Kidney capillary endothelial cell (primary cell): ENCODE measurements around the gene RAPGEF5.
A peak's percentile ranks its signal among the peaks of the same experiment; 100 is the strongest.

Source experiments
- DNase-seq: peaks from one replicate; pipeline ENCODE4 v3.0.0-alpha.2; 2018; ENCODE audit warnings: low spot score

RAPGEF5 gene

GRCh38 chr7:22305706-22306105 lies 51.2 kb downstream of the RAPGEF5 start:
- DNase-seq, result no peak

DNA sequence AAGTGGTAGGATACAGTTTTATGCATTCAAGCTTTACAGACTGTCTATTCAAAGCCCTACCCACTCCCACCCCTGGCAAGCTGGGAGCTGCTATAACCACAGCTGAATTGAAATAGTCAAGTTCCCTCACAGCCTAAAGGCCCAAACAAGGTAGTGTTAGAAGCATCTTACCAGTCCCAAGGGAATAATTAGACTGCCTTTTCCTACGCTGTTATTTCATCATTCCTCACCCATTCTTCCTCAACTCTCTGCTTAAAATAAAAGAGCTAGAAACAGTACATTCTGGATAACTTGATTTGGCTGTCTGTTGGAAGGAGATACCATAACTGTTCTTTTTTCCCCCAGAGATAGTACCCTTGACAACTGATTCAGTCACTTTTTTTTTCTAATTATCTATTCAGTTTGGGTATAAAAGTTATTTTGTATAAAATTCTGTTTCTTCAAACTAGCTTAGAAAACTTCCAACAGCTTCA lies 54.0 kb downstream of the RAPGEF5 start:
- DNase-seq, result no peak

DNA sequence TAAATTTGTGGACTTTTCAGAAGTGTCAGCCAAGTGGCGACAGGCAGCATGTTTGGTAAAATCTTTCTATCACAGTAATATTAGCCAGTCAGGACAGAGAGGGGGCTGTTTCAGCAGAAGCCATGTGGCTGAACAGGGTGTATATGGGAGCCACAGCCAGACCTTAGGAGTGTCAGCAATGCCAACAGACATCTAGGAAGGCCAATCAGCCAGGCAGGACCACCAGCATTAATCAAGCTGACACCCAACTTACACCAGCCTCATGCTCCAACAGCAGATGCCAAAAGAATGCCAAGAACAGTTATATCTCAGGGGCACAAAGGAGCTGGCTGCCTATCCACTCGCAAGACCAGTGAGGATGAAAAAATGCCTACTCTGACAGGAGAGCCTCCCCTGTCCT lies 54.8 kb downstream of the RAPGEF5 start:
- DNase-seq, result no peak

GRCh38 chr7:22301790-22302189 lies 55.2 kb downstream of the RAPGEF5 start:
- DNase-seq, result no peak

GRCh38 chr7:22300839-22301238 lies 56.1 kb downstream of the RAPGEF5 start:
- DNase-seq, result no peak

GRCh38 chr7:22296916-22297315 lies 60.0 kb downstream of the RAPGEF5 start:
- DNase-seq, result peak; percentile 4

- no peak for DNase-seq
Measured at GRCh38 chr7:22296265-22296566, 60.7 kb downstream of the RAPGEF5 start.

- no peak for DNase-seq
Measured at GRCh38 chr7:22295402-22296264, 61.3 kb downstream of the RAPGEF5 start.

DNA sequence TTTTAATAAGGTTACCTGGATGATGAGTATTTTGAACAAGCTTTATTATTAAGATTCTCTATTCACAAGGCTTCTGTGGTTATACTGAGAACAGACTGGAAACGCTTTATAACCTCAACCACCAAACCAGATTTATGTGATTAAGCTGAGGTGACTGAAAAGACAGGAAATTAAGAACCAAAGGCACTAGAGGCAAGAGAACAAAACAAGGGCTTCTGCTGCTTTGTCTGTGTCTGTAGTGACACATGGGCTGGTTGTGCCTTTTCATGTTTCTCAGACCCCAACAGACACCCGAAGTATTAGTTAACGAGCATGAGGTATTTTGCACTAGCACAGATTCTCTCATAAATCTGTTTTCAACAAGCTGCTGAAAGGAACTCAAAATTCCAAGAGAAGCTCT lies 64.4 kb downstream of the RAPGEF5 start:
- no peak for DNase-seq

DNA sequence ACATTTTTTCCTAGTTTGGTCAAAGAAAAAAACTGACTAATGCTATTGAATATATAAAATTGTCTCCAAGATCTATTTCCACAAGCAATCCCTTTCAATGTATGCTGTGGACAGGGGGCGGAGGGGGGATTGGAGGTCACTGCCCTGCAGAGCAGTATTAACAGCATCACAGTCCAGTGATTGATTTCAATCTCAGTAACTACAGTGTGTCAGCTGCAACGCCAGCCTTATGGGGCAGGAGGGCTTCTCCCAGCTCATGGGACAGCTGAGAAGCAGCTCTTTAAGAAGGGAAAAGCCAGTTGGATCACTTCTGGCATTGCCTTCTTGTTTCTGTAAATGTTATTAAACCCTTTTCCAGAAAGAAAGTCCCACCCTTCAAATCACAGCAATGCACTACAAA lies 65.0 kb downstream of the RAPGEF5 start:
- DNase-seq, result no peak

DNA sequence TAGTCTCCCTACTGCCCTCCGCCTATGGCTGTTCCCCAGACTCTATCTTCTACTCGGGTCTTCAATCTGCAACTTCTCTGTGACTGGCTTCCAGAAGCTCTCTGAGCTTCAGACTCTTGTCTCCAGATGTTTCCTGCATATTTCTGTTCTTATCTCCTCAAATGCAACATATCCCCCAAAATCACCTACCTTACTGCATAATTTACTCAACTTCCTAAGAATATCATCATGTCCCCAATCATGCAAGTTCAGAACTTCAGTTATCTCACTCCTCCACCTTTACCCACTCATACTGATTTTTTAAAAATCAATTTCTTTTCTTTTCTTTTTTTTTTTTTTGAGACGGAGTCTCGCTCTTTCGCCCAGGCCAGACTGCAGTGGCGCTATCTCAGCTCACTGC lies 68.8 kb downstream of the RAPGEF5 start:
- no peak for DNase-seq

DNA sequence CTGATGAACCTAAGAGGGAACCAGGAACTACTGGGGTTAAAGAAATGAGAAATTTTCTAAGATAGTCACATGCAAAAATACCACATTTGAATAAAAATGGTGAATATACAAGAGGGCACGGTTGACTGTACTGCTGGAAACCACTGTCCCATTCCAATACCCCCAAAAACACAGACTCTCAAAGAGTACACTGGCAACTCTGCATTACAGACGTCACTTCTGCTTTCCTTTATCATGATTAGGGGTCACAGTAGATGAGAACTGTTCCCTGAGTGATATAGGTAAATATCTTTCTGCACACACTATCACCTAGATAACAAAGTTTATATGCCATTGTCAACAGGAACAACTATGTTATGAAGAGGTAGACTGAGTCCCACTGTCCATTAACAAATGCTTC lies 69.5 kb downstream of the RAPGEF5 start:
- no peak for DNase-seq

DNA sequence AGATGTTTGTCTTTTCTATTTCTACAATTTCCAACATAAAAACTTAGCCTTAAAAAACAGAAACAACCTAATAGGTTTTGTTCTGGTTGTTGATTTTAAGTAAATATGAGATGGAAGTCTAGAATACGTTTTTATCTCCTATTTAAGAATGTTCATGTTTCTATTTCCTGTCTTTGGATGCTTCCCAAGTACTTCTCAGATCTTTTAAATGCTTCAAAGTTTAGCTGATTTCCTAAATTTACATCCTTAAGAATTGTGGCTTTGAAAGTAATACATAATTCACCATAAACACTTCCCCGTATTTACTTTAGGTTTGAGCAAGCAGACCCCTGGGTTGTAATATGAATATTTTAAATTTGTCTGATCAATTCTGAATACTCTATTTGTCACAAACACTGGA lies 70.5 kb downstream of the RAPGEF5 start:
- no peak for DNase-seq

DNA sequence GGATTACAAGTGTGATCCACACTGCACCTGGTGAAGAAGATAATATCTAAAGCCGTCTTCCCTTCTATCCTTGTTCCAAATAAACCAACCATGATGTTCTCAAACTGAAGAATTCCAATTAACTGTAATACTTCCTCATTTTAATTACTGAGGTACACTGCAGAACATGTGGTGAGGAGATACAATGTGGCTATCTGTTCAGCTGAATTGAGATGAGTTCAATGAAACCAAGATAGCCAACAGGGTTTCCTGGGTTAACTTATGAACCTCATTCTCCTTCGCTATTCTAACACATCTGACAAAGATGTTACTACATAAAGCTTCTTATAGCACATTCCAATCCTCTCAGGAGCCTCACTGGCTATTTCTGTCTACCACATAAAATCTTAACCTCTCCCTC lies 75.5 kb downstream of the RAPGEF5 start:
- no peak for DNase-seq

- DNase-seq, result no peak
Measured at GRCh38 chr7:22280031-22280430, 76.9 kb downstream of the RAPGEF5 start.

GRCh38 chr7:22278660-22279059 lies 78.3 kb downstream of the RAPGEF5 start:
- DNase-seq, result no peak

DNA sequence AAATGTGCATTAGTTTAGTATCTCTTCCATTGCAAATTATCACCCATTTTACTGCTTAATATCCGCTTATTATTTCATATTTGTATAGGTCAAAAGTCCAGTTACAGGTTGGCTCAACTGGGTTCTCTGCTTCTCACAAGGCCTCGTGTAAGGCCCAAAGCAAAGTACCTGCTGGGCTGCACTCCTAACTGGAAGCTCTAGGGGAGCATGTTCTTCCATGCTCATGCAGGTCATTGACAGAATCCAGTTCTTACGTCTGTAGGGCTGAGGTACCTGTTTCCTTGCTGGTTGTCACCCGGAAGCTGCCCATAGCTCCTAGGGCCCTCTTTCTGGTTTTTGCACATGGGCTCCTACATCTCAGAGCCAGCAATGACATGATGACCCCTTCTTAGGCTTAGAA lies 79.6 kb downstream of the RAPGEF5 start:
- DNase-seq, result no peak

DNA sequence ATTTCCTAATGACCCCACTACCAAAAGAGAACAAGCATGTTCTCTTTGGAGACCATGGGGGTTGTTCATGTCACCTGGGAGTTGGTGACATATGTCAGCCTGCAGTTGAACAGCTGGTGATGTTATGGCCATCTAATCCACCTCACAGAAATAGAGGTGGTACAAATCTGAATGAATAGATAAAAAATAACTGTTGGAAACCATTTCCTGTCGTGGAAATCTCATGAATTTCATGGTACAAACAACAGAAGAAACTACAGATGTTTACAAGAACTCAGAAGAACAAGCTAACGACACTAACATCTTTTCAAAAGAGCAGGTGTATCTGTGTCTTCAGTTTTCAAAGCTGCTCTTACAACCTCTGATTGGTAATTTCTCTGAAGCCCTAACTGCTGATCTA lies 81.3 kb downstream of the RAPGEF5 start:
- DNase-seq, result no peak

- DNase-seq, result no peak
Measured at GRCh38 chr7:22271311-22271710, 85.6 kb downstream of the RAPGEF5 start.

DNA sequence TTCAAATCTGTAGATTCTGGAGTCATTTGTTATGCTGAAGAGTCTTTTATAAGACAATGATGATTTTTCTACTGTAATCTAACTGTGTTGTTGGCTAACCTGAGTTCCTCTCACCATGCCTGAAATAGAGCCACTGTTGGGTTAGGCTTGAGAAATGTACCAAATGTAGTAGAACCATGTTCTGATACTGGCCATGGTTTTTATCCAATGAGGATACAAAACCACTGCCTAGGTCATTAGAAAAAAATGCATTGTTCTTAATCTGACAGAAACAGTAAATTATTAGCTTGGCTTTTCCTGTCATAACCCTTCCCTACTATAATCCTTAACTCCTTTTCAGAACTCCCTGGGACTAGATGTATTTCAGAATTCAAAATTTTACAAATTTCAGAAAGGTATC lies 86.6 kb downstream of the RAPGEF5 start:
- DNase-seq, result no peak

DNA sequence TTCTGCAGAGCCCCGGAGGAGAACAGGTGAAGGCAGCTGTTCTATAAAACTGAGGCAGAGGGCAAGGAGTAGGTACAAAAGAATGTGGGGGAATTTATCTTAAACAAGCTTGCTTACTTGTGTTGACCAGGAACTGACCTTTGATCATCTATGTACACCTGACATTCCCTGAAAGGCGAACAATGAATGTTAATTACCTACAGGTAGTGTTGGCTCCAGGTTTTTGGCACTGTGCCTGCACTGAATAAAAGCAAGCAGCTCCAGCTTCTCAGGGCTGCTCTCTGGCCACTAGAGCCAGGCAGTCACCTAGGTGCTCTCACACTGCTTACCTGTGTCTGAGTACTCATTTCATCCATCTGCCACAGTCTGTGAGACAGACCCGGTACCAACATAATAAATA lies 87.0 kb downstream of the RAPGEF5 start:
- no peak for DNase-seq

DNA sequence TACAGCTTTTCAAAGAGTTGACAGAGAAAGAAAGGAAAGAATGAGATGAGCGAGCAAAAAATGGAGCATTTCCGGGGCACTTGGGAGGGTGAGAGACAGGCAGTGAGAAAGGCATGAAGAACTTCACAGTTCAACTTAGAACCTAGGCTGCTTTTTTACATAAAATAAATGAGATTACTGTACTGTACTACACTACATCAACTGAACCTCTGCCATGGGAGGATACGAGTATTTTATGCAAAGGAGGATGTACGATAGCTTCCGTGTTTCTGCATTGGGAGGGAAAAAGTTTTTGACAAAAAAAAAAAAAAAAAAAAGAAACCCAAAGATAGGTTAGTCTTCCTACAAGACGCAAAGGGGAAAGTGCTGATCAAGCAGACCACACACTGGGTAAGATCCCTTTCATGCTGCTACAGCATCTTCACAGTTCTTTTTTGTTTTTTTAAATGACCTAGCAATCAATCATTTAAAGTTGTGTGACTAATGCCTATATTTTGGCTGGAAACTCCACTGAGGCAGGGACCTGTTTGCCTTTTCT lies 88.0 kb downstream of the RAPGEF5 start:
- DNase-seq, result no peak

DNA sequence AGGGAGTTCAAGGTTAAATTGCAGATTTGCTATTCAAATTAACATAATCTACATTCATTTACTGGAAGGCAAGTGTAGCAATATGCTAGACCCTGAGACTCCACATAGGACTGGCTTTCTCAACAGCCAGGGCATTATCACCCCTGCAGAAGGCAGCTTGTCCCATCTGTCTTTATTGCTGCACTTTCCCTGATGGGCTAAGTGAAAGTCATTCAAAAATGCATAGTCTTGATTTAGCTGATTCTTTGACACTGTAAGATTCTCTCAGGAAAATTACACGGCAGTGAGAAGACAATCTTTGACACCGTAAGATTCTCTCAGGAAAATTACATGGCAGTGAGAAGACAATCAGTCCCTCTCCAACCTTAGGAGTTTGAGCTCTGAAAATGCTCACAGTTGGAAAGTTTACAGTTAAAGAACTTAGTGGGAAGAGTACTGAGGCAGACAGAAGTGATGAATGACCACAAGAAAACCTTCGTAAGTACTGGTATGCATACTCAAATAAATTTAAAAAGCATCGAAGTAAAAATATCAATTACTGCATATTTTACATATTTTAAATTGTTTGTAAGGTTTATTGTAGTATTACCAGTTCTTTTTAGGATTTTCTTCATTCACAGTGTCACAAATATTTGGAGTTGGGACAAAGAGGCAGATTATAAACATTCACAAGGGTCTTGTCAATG lies 88.9 kb downstream of the RAPGEF5 start:
- DNase-seq, result no peak
